ENCODE results near the gene CDYL.
"Not testable (repeated sequence)": the region's sequence is repeated elsewhere in the genome, so short reads cannot be mapped to it uniquely, and the experiment has no call there.

The CDYL gene

DNA sequence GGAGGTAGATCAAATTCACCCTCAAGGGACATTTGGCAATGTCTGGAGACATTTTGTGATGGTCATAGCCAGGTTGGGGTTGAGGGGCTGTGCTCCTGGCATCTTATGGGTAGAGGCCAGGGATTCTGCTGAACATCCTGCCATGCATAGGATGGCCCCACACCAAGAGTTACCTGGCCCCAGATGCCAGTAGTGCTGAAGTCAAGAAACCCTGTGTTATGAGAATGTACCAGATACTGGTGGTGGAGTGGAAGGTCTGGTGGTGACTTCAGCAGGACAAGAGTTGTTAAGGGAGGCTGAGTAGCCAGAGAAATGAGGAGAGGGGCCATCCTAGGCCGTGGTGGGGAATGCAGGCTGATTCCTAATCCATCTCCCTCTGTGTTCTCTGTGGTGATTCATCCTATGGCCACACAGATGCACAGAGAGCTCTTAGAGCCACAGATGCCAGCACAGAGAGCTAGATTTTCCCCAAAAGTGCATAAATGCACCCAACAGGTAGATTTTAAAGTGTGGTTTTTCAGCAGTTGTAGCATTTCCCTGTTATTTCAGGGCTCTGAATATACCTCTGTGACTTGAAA lies 43.6 kb downstream of the CDYL start:
- no peak overlapping the region for H3K4me2 ChIP-seq (ENCODE audit: low read length)
- H3K9ac ChIP-seq (ENCODE audit: low read depth, low read length), result no peak overlapping the region
- no peaks in the 10 kb centered on the region for H3K9me3 ChIP-seq (replicated peaks; ENCODE audit: low read length)
- H3K36me3 ChIP-seq (ENCODE audit: insufficient read depth, low read length), result no peaks in the 10 kb centered on the region
- no peak overlapping the region for H3K4me3 ChIP-seq (ENCODE audit: low read length)
- H3K27me3 ChIP-seq (ENCODE audit: control insufficient read depth, insufficient read depth, low read length), result no peaks in the 10 kb centered on the region
- H3K4me1 ChIP-seq (ENCODE audit: control insufficient read depth, insufficient read depth, low read length), result peaks cover 8% of the 10 kb centered on the region

DNA sequence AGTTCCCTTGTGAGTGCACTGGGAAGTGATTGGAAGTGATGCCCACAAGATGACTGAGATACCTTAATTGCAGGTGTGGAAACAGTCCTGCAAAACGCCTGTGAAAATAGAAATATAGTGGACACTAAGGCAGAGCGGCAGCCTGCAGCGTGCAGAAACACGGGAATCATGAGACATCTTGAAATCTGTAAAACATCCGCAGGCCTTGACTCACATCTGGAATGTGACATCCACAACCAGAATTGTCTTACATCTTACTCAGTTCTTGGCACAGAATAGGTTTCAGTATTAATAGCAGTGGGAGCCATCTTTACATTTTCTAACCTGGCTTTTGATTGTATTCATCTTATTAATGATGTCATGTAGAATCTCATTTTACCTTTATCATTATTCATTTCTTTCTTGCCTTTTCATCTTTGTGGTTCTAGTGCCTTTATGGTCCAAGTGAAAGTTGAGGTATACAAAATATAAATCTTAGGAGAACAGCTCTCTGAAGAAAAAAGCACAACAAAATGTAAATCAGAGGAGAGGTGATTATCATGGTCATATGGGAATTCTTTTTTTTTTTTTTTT lies 44.6 kb downstream of the CDYL start:
- Histone ChIP-seq H3K27me3 (ENCODE audit: control insufficient read depth, insufficient read depth, low read length) (no peaks in the 10 kb centered on the region), H3K9ac (ENCODE audit: low read depth, low read length) (no peak overlapping the region), H3K36me3 (ENCODE audit: insufficient read depth, low read length) (no peaks in the 10 kb centered on the region), H3K4me1 (ENCODE audit: control insufficient read depth, insufficient read depth, low read length) (peaks cover 8% of the 10 kb centered on the region), H3K9me3 (replicated peaks; ENCODE audit: low read length) (no peaks in the 10 kb centered on the region), H3K4me2 (ENCODE audit: low read length) (no peak overlapping the region), H3K4me3 (ENCODE audit: low read length) (no peak overlapping the region)

GRCh38 chr6:4822476-4822875 lies 46.3 kb downstream of the CDYL start:
- Histone ChIP-seq H3K9ac (ENCODE audit: low read depth, low read length) (no peak overlapping the region), H3K27me3 (ENCODE audit: control insufficient read depth, insufficient read depth, low read length) (no peaks in the 10 kb centered on the region), H3K9me3 (replicated peaks; ENCODE audit: low read length) (no peaks in the 10 kb centered on the region), H3K36me3 (ENCODE audit: insufficient read depth, low read length) (no peaks in the 10 kb centered on the region), H3K4me2 (ENCODE audit: low read length) (no peak overlapping the region), H3K4me3 (ENCODE audit: low read length) (no peak overlapping the region), H3K4me1 (ENCODE audit: control insufficient read depth, insufficient read depth, low read length) (peaks cover 5% of the 10 kb centered on the region)

GRCh38 chr6:4828187-4828698 lies 52.0 kb downstream of the CDYL start:
- Histone ChIP-seq H3K4me3 (ENCODE audit: low read length) (no peak overlapping the region), H3K36me3 (ENCODE audit: insufficient read depth, low read length) (no peaks in the 10 kb centered on the region), H3K27me3 (ENCODE audit: control insufficient read depth, insufficient read depth, low read length) (no peaks in the 10 kb centered on the region), H3K9me3 (replicated peaks; ENCODE audit: low read length) (peaks cover 12% of the 10 kb centered on the region), H3K9ac (ENCODE audit: low read depth, low read length) (no peak overlapping the region), H3K4me2 (ENCODE audit: low read length) (no peak overlapping the region), H3K4me1 (ENCODE audit: control insufficient read depth, insufficient read depth, low read length) (no peaks in the 10 kb centered on the region)

GRCh38 chr6:4829089-4829488 lies 52.9 kb downstream of the CDYL start:
- no peak overlapping the region for H3K4me2 ChIP-seq (ENCODE audit: low read length)
- no peaks in the 10 kb centered on the region for H3K4me1 ChIP-seq (ENCODE audit: control insufficient read depth, insufficient read depth, low read length)
- no peaks in the 10 kb centered on the region for H3K36me3 ChIP-seq (ENCODE audit: insufficient read depth, low read length)
- no peaks in the 10 kb centered on the region for H3K27me3 ChIP-seq (ENCODE audit: control insufficient read depth, insufficient read depth, low read length)
- H3K4me3 ChIP-seq (ENCODE audit: low read length), result no peak overlapping the region
- H3K9me3 ChIP-seq (replicated peaks; ENCODE audit: low read length), result peaks cover 12% of the 10 kb centered on the region
- H3K9ac ChIP-seq (ENCODE audit: low read depth, low read length), result no peak overlapping the region

DNA sequence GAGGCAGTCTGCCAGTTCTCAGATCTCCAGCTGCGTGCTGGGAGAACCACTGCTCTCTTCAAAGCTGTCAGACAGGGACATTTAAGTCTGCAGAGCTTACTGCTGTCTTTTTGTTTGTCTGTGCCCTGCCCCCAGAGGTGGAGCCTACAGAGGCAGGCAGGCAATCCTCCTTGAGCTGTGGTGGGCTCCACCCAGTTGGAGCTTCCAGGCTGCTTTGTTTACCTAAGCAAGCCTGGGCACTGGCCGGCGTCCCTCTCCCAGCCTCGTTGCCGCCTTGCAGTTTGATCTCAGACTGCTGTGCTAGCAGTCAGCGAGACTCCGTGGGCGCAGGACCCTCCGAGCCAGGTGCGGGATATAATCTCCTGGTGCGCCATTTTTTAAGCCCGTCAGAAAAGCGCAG lies 59.3 kb downstream of the CDYL start:
- H3K9ac ChIP-seq (ENCODE audit: low read depth, low read length); H3K9me3 ChIP-seq (replicated peaks; ENCODE audit: low read length); H3K27me3 ChIP-seq (ENCODE audit: control insufficient read depth, insufficient read depth, low read length); H3K36me3 ChIP-seq (ENCODE audit: insufficient read depth, low read length); H3K4me2 ChIP-seq (ENCODE audit: low read length); H3K4me1 ChIP-seq (ENCODE audit: control insufficient read depth, insufficient read depth, low read length); H3K4me3 ChIP-seq (ENCODE audit: low read length): not testable (repeated sequence)

GRCh38 chr6:4840169-4840568 lies 64.0 kb downstream of the CDYL start:
- Histone ChIP-seq H3K4me2 (ENCODE audit: low read length) (no peak overlapping the region), H3K9ac (ENCODE audit: low read depth, low read length) (no peak overlapping the region), H3K27me3 (ENCODE audit: control insufficient read depth, insufficient read depth, low read length) (no peaks in the 10 kb centered on the region), H3K4me3 (ENCODE audit: low read length) (no peak overlapping the region), H3K36me3 (ENCODE audit: insufficient read depth, low read length) (no peaks in the 10 kb centered on the region), H3K9me3 (replicated peaks; ENCODE audit: low read length) (no peaks in the 10 kb centered on the region), H3K4me1 (ENCODE audit: control insufficient read depth, insufficient read depth, low read length) (no peaks in the 10 kb centered on the region)

GRCh38 chr6:4844108-4844507 lies 67.9 kb downstream of the CDYL start:
- Histone ChIP-seq H3K4me1 (ENCODE audit: control insufficient read depth, insufficient read depth, low read length) (no peaks in the 10 kb centered on the region), H3K4me2 (ENCODE audit: low read length) (no peak overlapping the region)

GRCh38 chr6:4846387-4846786 lies 70.2 kb downstream of the CDYL start:
- Histone ChIP-seq H3K9me3 (replicated peaks; ENCODE audit: low read length) (no peaks in the 10 kb centered on the region), H3K4me3 (ENCODE audit: low read length) (no peak overlapping the region), H3K36me3 (ENCODE audit: insufficient read depth, low read length) (no peaks in the 10 kb centered on the region), H3K4me2 (ENCODE audit: low read length) (no peak overlapping the region), H3K27me3 (ENCODE audit: control insufficient read depth, insufficient read depth, low read length) (no peaks in the 10 kb centered on the region), H3K9ac (ENCODE audit: low read depth, low read length) (no peak overlapping the region), H3K4me1 (ENCODE audit: control insufficient read depth, insufficient read depth, low read length) (no peaks in the 10 kb centered on the region)

More at GRCh38 chr6:4844108-4844507, 67.9 kb downstream of the CDYL start:
- H3K9me3 ChIP-seq (replicated peaks; ENCODE audit: low read length), result no peaks in the 10 kb centered on the region
- no peaks in the 10 kb centered on the region for H3K36me3 ChIP-seq (ENCODE audit: insufficient read depth, low read length)
- no peak overlapping the region for H3K9ac ChIP-seq (ENCODE audit: low read depth, low read length)
- H3K4me3 ChIP-seq (ENCODE audit: low read length), result no peak overlapping the region
- no peaks in the 10 kb centered on the region for H3K27me3 ChIP-seq (ENCODE audit: control insufficient read depth, insufficient read depth, low read length)

DNA sequence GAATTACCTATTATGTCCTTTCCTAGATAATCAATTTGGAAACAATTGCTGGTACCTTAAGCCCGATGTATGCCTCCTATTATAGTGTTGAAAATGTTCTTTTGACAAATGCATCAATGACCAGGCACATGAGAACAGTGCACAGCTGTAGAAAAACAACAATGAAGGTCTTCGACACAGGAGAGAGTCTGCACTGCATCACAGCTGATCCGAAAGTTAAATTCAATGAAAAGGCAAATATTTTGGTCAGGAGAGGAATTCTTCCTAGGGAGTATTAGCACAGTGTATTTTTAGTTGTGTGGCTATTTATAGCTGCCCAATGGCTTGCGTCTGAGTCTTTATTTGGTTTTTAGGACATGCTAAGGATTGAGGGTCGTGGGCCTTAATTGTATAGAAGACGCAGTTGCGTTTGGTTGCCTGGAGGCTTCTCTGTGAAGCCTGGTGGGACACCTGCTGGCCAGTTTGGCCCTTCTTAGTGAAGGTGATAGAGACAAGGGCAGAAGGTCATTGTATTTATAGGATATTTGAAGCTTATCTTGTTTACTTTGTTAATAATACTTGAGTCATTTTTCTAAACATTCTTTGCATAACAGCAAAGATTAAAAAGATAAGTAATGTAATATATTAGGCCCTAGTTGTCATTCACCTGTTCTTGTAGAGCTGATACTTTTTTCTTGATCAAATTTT lies 72.3 kb downstream of the CDYL start:
- Histone ChIP-seq H3K4me1 (ENCODE audit: control insufficient read depth, insufficient read depth, low read length) (no peaks in the 10 kb centered on the region), H3K9me3 (replicated peaks; ENCODE audit: low read length) (no peaks in the 10 kb centered on the region)

GRCh38 chr6:4849226-4850022 lies 73.2 kb downstream of the CDYL start:
- no peak overlapping the region for H3K4me3 ChIP-seq (ENCODE audit: low read length)

More for the DNA sequence above, 72.3 kb downstream of the CDYL start:
- no peak overlapping the region for H3K4me2 ChIP-seq (ENCODE audit: low read length)
- H3K36me3 ChIP-seq (ENCODE audit: insufficient read depth, low read length), result no peaks in the 10 kb centered on the region
- H3K9ac ChIP-seq (ENCODE audit: low read depth, low read length), result no peak overlapping the region
- H3K4me3 ChIP-seq (ENCODE audit: low read length), result no peak overlapping the region
- no peaks in the 10 kb centered on the region for H3K27me3 ChIP-seq (ENCODE audit: control insufficient read depth, insufficient read depth, low read length)

More at GRCh38 chr6:4849226-4850022, 73.2 kb downstream of the CDYL start:
- no peaks in the 10 kb centered on the region for H3K27me3 ChIP-seq (ENCODE audit: control insufficient read depth, insufficient read depth, low read length)
- no peaks in the 10 kb centered on the region for H3K9me3 ChIP-seq (replicated peaks; ENCODE audit: low read length)
- H3K9ac ChIP-seq (ENCODE audit: low read depth, low read length), result no peak overlapping the region
- H3K4me1 ChIP-seq (ENCODE audit: control insufficient read depth, insufficient read depth, low read length), result no peaks in the 10 kb centered on the region
- H3K36me3 ChIP-seq (ENCODE audit: insufficient read depth, low read length), result no peaks in the 10 kb centered on the region
- H3K4me2 ChIP-seq (ENCODE audit: low read length), result no peak overlapping the region
